Panc1 (cell line): Measurements from ENCODE around the gene STK26. TPM values are rescaled to one million over a fixed set of nuclear protein-coding genes. Genes with fewer than 3 reads are reported as not detected.

Source experiments
- ATAC-seq: fragments of 200-7000 bp; cut with Tn5 transposase; 2 replicates; pipeline ENCODE4 v1.9.1; 2020; ENCODE audit warnings: mild to moderate bottlenecking, moderate library complexity
- BruUV-seq: library from RNA; stranded (reverse); fragments of 400-500 nt; replicated peaks from 2 replicates; lab custom pipeline; 2021; lab: Mats Ljungman, UMichigan
- CTCF ChIA-PET: fragments of 300-600 bp; sonication (Branson Sonifier 250); formaldehyde crosslinking; loops from one replicate; lab custom pipeline; 2022; ENCODE audit warnings: antibody characterized with exemption; lab: Charles Lee
- POLR2A ChIA-PET: fragments of 300-600 bp; sonication (Branson Sonifier 250); formaldehyde crosslinking; loops from one replicate; lab custom pipeline; 2022; ENCODE audit warnings: antibody characterized with exemption; lab: Charles Lee
- DNase-seq: peaks from one replicate; pipeline ENCODE4 v3.0.0-alpha.2; 2010; ENCODE audit warnings: low read depth, low spot score
- H3K27ac ChIP-seq: 2 replicates; pipeline ENCODE4 v1.5.1; 2011; ENCODE audit warnings: mild to moderate bottlenecking, low read length, inconsistent platforms
- H3K27me3 ChIP-seq: fragments of 200-500 bp; sonication (Bioruptor generic); 2 replicates; pipeline ENCODE4 v1.6.0; 2014; ENCODE audit warnings: low read length, inconsistent platforms; ENCODE audit not compliant: control insufficient read depth, insufficient read depth
- H3K36me3 ChIP-seq: fragments of 200-500 bp; sonication (Bioruptor generic); 2 replicates; pipeline ENCODE4 v1.5.1; 2014; ENCODE audit warnings: inconsistent platforms, mild to moderate bottlenecking, low read length, moderate library complexity; ENCODE audit not compliant: control insufficient read depth, insufficient read depth
- H3K4me1 ChIP-seq: 2 replicates; pipeline ENCODE4 v1.5.1; 2011; ENCODE audit warnings: inconsistent platforms, mild to moderate bottlenecking, low read length, moderate library complexity; ENCODE audit not compliant: control insufficient read depth, insufficient read depth
- H3K4me3 ChIP-seq, 2 experiments: 2 replicates each; pipeline ENCODE4 v1.5.1; 2011 to 2012; ENCODE audit warnings: low read depth in 2 of 2, low read length in 2 of 2, mild to moderate bottlenecking in 2 of 2, inconsistent platforms in 1 of 2, moderate library complexity in 1 of 2
- H3K9me3 ChIP-seq: fragments of 200-500 bp; sonication (Bioruptor generic); 2 replicates; pipeline ENCODE4 v1.5.1; 2014; ENCODE audit warnings: low read depth, mild to moderate bottlenecking, inconsistent platforms, low read length, moderate library complexity; ENCODE audit not compliant: control insufficient read depth, insufficient read depth
- POLR2AphosphoS5 ChIP-seq: IDR thresholded peaks from 2 replicates; pipeline ENCODE4 v1.6.1; 2012; ENCODE audit warnings: mild to moderate bottlenecking, low read depth, low read length, moderate library complexity
- REST ChIP-seq, 2 experiments: IDR thresholded peaks; 2 replicates each; pipeline ENCODE4 v1.6.1; 2011 to 2012; ENCODE audit warnings: low read depth in 2 of 2, control low read depth in 1 of 2, low read length in 1 of 2, mild to moderate bottlenecking in 1 of 2, moderate library complexity in 1 of 2; ENCODE audit not compliant: insufficient read depth in 1 of 2
- SIN3A ChIP-seq: IDR thresholded peaks from 2 replicates; pipeline ENCODE4 v1.6.1; 2012; ENCODE audit warnings: low read depth, mild to moderate bottlenecking, low read length, moderate library complexity, borderline replicate concordance; ENCODE audit not compliant: insufficient read depth
- TCF7L2 ChIP-seq: IDR thresholded peaks from 2 replicates; pipeline ENCODE4 v1.6.1; 2011; ENCODE audit warnings: mild to moderate bottlenecking, low read depth, low read length, inconsistent platforms
- in situ Hi-C: cut with HindIII; loops from 2 replicates; pipeline ENCODE4 v1.10.0; 2016; ENCODE audit warnings: low sequenced_read_pairs, low pct_unique_long_range_greater_than_20kb
- intact Hi-C: fragments of 100-400 bp; cut with micrococcal nuclease; formaldehyde crosslinking; loops from one replicate; pipeline ENCODE4 v1.10.0; 2022; ENCODE audit not compliant: unreplicated experiment
- total RNA-seq: library from RNA; stranded (reverse); gene quantifications from one replicate; pipeline ENCODE4 v1.2.1, GENCODE V29; 2021; ENCODE audit not compliant: unreplicated experiment
- TF ChIP-seq, protein P1 (sequence below): fragments of 450-650 bp; IDR thresholded peaks from 2 replicates; pipeline ENCODE4 v1.5.1; 2017; ENCODE audit warnings: mild to moderate bottlenecking

Gene STK26
- total RNA-seq, 1 experiment from 2014 or later, result 44.2 TPM

- ChIA-PET CTCF (no interaction called here), POLR2A (interaction anchor here (0.6 kb wide), 1 partner anchor 10 kb away, joined by 9 read pairs; no protein-coding TSS in a partner anchor)
Observed at GRCh38 chrX:132030264-132030663, 7.2 kb downstream of the STK26 start.

GRCh38 chrX:132031867-132032266 lies 8.8 kb downstream of the STK26 start:
- Histone ChIP-seq H3K4me3 (no peak overlapping the region), H3K27me3 (no peaks in the 10 kb centered on the region), H3K36me3 (no peaks in the 10 kb centered on the region), H3K27ac (no peak overlapping the region), H3K9me3 (no peaks in the 10 kb centered on the region), H3K4me1 (peaks cover 2% of the 10 kb centered on the region)
- ChIA-PET POLR2A (no interaction called here), CTCF (no interaction called here)
- no peak for DNase-seq
- TF ChIP-seq TCF7L2 (no peak), REST (IDR thresholded peaks at IDR 0.05; ENCODE audit: insufficient read depth in 1 of 2, low read depth in 2 of 2, low read length in 1 of 2) (no peak), POLR2AphosphoS5 (no peak), SIN3A (no peak)
- TF ChIP-seq, protein P1, sequence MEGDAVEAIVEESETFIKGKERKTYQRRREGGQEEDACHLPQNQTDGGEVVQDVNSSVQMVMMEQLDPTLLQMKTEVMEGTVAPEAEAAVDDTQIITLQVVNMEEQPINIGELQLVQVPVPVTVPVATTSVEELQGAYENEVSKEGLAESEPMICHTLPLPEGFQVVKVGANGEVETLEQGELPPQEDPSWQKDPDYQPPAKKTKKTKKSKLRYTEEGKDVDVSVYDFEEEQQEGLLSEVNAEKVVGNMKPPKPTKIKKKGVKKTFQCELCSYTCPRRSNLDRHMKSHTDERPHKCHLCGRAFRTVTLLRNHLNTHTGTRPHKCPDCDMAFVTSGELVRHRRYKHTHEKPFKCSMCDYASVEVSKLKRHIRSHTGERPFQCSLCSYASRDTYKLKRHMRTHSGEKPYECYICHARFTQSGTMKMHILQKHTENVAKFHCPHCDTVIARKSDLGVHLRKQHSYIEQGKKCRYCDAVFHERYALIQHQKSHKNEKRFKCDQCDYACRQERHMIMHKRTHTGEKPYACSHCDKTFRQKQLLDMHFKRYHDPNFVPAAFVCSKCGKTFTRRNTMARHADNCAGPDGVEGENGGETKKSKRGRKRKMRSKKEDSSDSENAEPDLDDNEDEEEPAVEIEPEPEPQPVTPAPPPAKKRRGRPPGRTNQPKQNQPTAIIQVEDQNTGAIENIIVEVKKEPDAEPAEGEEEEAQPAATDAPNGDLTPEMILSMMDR, result no peak
- intact Hi-C loops (no loop called here), in situ Hi-C loops (no loop called here)
- no peak for ATAC-seq
- BruUV-seq, result no TSS peak

More at GRCh38 chrX:132030264-132030663, 7.2 kb downstream of the STK26 start:
- Histone ChIP-seq H3K4me1 (peaks cover 8% of the 10 kb centered on the region), H3K36me3 (no peaks in the 10 kb centered on the region), H3K4me3 (no peak overlapping the region), H3K27ac (no peak overlapping the region), H3K9me3 (no peaks in the 10 kb centered on the region), H3K27me3 (no peaks in the 10 kb centered on the region)
- TF ChIP-seq REST (IDR thresholded peaks at IDR 0.05; ENCODE audit: insufficient read depth in 1 of 2, low read depth in 2 of 2, low read length in 1 of 2) (no peak), POLR2AphosphoS5 (no peak), TCF7L2 (no peak), SIN3A (no peak)
- BruUV-seq, result no TSS peak
- intact Hi-C loops (no loop called here), in situ Hi-C loops (no loop called here)
- ATAC-seq (no peak), DNase-seq (no peak)
